Panc1 (cell line): ENCODE measurements around the gene RPL28. TPM values are rescaled to one million over a fixed set of nuclear protein-coding genes. Genes with fewer than 3 reads are reported as not detected.

Experiments used
- ATAC-seq: fragments of 200-7000 bp; cut with Tn5 transposase; 2 replicates; pipeline ENCODE4 v1.9.1; 2020; ENCODE audit warnings: mild to moderate bottlenecking, moderate library complexity
- BruUV-seq: library from RNA; stranded (reverse); fragments of 400-500 nt; replicated peaks from 2 replicates; lab custom pipeline; 2021; lab: Mats Ljungman, UMichigan
- CTCF ChIA-PET: fragments of 300-600 bp; sonication (Branson Sonifier 250); formaldehyde crosslinking; loops from one replicate; lab custom pipeline; 2022; ENCODE audit warnings: antibody characterized with exemption; lab: Charles Lee
- POLR2A ChIA-PET: fragments of 300-600 bp; sonication (Branson Sonifier 250); formaldehyde crosslinking; loops from one replicate; lab custom pipeline; 2022; ENCODE audit warnings: antibody characterized with exemption; lab: Charles Lee
- DNase-seq: peaks from one replicate; pipeline ENCODE4 v3.0.0-alpha.2; 2010; ENCODE audit warnings: low read depth, low spot score
- H3K27ac ChIP-seq: 2 replicates; pipeline ENCODE4 v1.5.1; 2011; ENCODE audit warnings: mild to moderate bottlenecking, low read length, inconsistent platforms
- H3K27me3 ChIP-seq: fragments of 200-500 bp; sonication (Bioruptor generic); 2 replicates; pipeline ENCODE4 v1.6.0; 2014; ENCODE audit warnings: low read length, inconsistent platforms; ENCODE audit not compliant: control insufficient read depth, insufficient read depth
- H3K36me3 ChIP-seq: fragments of 200-500 bp; sonication (Bioruptor generic); 2 replicates; pipeline ENCODE4 v1.5.1; 2014; ENCODE audit warnings: inconsistent platforms, mild to moderate bottlenecking, low read length, moderate library complexity; ENCODE audit not compliant: control insufficient read depth, insufficient read depth
- H3K4me1 ChIP-seq: 2 replicates; pipeline ENCODE4 v1.5.1; 2011; ENCODE audit warnings: inconsistent platforms, mild to moderate bottlenecking, low read length, moderate library complexity; ENCODE audit not compliant: control insufficient read depth, insufficient read depth
- H3K4me3 ChIP-seq, 2 experiments: 2 replicates each; pipeline ENCODE4 v1.5.1; 2011 to 2012; ENCODE audit warnings: low read depth in 2 of 2, low read length in 2 of 2, mild to moderate bottlenecking in 2 of 2, inconsistent platforms in 1 of 2, moderate library complexity in 1 of 2
- H3K9me3 ChIP-seq: fragments of 200-500 bp; sonication (Bioruptor generic); 2 replicates; pipeline ENCODE4 v1.5.1; 2014; ENCODE audit warnings: low read depth, mild to moderate bottlenecking, inconsistent platforms, low read length, moderate library complexity; ENCODE audit not compliant: control insufficient read depth, insufficient read depth
- POLR2AphosphoS5 ChIP-seq: IDR thresholded peaks from 2 replicates; pipeline ENCODE4 v1.6.1; 2012; ENCODE audit warnings: mild to moderate bottlenecking, low read depth, low read length, moderate library complexity
- REST ChIP-seq, 2 experiments: IDR thresholded peaks; 2 replicates each; pipeline ENCODE4 v1.6.1; 2011 to 2012; ENCODE audit warnings: low read depth in 2 of 2, control low read depth in 1 of 2, low read length in 1 of 2, mild to moderate bottlenecking in 1 of 2, moderate library complexity in 1 of 2; ENCODE audit not compliant: insufficient read depth in 1 of 2
- SIN3A ChIP-seq: IDR thresholded peaks from 2 replicates; pipeline ENCODE4 v1.6.1; 2012; ENCODE audit warnings: low read depth, mild to moderate bottlenecking, low read length, moderate library complexity, borderline replicate concordance; ENCODE audit not compliant: insufficient read depth
- TCF7L2 ChIP-seq: IDR thresholded peaks from 2 replicates; pipeline ENCODE4 v1.6.1; 2011; ENCODE audit warnings: mild to moderate bottlenecking, low read depth, low read length, inconsistent platforms
- in situ Hi-C: cut with HindIII; loops from 2 replicates; pipeline ENCODE4 v1.10.0; 2016; ENCODE audit warnings: low sequenced_read_pairs, low pct_unique_long_range_greater_than_20kb
- intact Hi-C: fragments of 100-400 bp; cut with micrococcal nuclease; formaldehyde crosslinking; loops from one replicate; pipeline ENCODE4 v1.10.0; 2022; ENCODE audit not compliant: unreplicated experiment
- total RNA-seq: library from RNA; stranded (reverse); gene quantifications from one replicate; pipeline ENCODE4 v1.2.1, GENCODE V29; 2021; ENCODE audit not compliant: unreplicated experiment
- TF ChIP-seq, protein P1 (sequence below): fragments of 450-650 bp; IDR thresholded peaks from 2 replicates; pipeline ENCODE4 v1.5.1; 2017; ENCODE audit warnings: mild to moderate bottlenecking

Gene RPL28
- total RNA-seq, 1 experiment from 2014 or later, result 2,154 TPM

GRCh38 chr19:55354698-55355212 lies 31.0 kb upstream of the RPL28 start, which contains the start of gene COX6B2:
Gene COX6B2 (minus strand): TSS chr19:55354719. CDS start chr19:55354521, 198 bp downstream.
- Histone ChIP-seq H3K9me3 (no peaks in the 10 kb centered on the region), H3K27me3 (no peaks in the 10 kb centered on the region), H3K36me3 (no peaks in the 10 kb centered on the region), H3K4me1 (peaks cover 12% of the 10 kb centered on the region), H3K4me3 (peak within 1 kb of the TSS; percentile 55 to 62), H3K27ac (peak within 1 kb of the TSS; percentile 57)
- TF ChIP-seq, protein P1, sequence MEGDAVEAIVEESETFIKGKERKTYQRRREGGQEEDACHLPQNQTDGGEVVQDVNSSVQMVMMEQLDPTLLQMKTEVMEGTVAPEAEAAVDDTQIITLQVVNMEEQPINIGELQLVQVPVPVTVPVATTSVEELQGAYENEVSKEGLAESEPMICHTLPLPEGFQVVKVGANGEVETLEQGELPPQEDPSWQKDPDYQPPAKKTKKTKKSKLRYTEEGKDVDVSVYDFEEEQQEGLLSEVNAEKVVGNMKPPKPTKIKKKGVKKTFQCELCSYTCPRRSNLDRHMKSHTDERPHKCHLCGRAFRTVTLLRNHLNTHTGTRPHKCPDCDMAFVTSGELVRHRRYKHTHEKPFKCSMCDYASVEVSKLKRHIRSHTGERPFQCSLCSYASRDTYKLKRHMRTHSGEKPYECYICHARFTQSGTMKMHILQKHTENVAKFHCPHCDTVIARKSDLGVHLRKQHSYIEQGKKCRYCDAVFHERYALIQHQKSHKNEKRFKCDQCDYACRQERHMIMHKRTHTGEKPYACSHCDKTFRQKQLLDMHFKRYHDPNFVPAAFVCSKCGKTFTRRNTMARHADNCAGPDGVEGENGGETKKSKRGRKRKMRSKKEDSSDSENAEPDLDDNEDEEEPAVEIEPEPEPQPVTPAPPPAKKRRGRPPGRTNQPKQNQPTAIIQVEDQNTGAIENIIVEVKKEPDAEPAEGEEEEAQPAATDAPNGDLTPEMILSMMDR, result no peak
- no peak for TF ChIP-seq SIN3A
- TF ChIP-seq REST (IDR thresholded peaks at IDR 0.05; ENCODE audit: insufficient read depth in 1 of 2, low read depth in 2 of 2, low read length in 1 of 2), result no peak
- TF ChIP-seq TCF7L2, result no peak
- no peak for TF ChIP-seq POLR2AphosphoS5
- POLR2A ChIA-PET, result interaction anchor here (0.6 kb wide), 1 partner anchor 14 kb away, joined by 3 read pairs; no protein-coding TSS in a partner anchor
- no peak for ATAC-seq
- CTCF ChIA-PET, result no interaction called here
- DNase-seq, result no peak
- in situ Hi-C loops, result no loop called here
- intact Hi-C loops, result no loop called here
- no TSS peak for BruUV-seq

DNA sequence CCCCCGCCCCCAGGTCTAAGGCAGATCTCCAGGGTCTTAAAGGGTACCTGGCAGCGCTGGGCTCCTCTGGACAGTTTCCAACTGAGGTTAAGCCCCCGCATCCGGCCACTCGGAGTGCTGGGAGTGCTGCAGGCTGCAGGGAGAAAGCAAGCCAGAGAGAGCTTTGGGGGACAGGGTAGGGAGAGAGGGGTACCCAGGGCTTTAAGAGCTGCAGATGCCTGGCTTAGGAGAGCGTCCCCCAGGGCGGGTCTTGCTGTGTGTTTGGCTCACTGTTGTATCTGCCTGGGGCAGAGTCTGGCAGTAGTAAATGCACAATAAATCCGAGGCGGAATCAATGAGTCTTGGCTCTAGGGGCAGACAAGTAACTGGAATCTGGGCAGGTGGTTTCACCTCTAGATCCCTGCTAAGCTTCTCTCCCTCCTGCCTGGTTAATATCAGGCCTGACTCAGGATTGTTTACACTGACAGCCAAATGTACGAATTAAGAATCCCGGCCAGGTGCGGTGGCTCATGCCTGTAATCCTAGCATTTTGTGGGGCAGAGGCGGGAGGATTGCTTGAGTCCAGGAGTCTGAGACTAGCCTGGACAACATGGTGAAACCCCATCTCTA lies 30.4 kb upstream of the RPL28 start:
- Histone ChIP-seq H3K4me1 (peaks cover 12% of the 10 kb centered on the region), H3K4me3 (no peak overlapping the region), H3K27me3 (no peaks in the 10 kb centered on the region), H3K27ac (no peak overlapping the region), H3K36me3 (no peaks in the 10 kb centered on the region), H3K9me3 (no peaks in the 10 kb centered on the region)
- intact Hi-C loops (no loop called here), in situ Hi-C loops (no loop called here)
- ATAC-seq, result peak; percentile 21
- no peak for TF ChIP-seq REST (IDR thresholded peaks at IDR 0.05; ENCODE audit: insufficient read depth in 1 of 2, low read depth in 2 of 2, low read length in 1 of 2)
- no peak for TF ChIP-seq TCF7L2
- TF ChIP-seq, protein P1, result no peak
- TF ChIP-seq SIN3A, result no peak
- no peak for TF ChIP-seq POLR2AphosphoS5
- BruUV-seq, result no TSS peak
- ChIA-PET POLR2A (no interaction called here), CTCF (no interaction called here)
- DNase-seq, result no peak
